ENCODE results near the gene OPCML.

- no peak for TF ChIP-seq RAD21 (CRISPR knock-in tag; IDR thresholded peaks at IDR 0.05)
- no peak for TF ChIP-seq FOXP1 (IDR thresholded peaks at IDR 0.05)
- no peak for TF ChIP-seq FOXP1 (CRISPR knock-in tag; IDR thresholded peaks at IDR 0.05)
- no peak for TF ChIP-seq AFF4 (CRISPR knock-in tag; IDR thresholded peaks at IDR 0.05)
- TF ChIP-seq MBD4 (IDR thresholded peaks at IDR 0.05; ENCODE audit: borderline replicate concordance, low read length) = no peak
- TF ChIP-seq MYC (CRISPR knock-in tag; IDR thresholded peaks at IDR 0.05; ENCODE audit: borderline replicate concordance) = no peak
- no peak for TF ChIP-seq GTF2F1 (IDR thresholded peaks at IDR 0.05; ENCODE audit: low read length)
- TF ChIP-seq, protein P1, sequence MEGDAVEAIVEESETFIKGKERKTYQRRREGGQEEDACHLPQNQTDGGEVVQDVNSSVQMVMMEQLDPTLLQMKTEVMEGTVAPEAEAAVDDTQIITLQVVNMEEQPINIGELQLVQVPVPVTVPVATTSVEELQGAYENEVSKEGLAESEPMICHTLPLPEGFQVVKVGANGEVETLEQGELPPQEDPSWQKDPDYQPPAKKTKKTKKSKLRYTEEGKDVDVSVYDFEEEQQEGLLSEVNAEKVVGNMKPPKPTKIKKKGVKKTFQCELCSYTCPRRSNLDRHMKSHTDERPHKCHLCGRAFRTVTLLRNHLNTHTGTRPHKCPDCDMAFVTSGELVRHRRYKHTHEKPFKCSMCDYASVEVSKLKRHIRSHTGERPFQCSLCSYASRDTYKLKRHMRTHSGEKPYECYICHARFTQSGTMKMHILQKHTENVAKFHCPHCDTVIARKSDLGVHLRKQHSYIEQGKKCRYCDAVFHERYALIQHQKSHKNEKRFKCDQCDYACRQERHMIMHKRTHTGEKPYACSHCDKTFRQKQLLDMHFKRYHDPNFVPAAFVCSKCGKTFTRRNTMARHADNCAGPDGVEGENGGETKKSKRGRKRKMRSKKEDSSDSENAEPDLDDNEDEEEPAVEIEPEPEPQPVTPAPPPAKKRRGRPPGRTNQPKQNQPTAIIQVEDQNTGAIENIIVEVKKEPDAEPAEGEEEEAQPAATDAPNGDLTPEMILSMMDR (CRISPR knock-in tag; IDR thresholded peaks at IDR 0.05) = no peak
- no peak for TF ChIP-seq CEBPB (IDR thresholded peaks at IDR 0.05; ENCODE audit: borderline replicate concordance, low read depth, low read length)
- TF ChIP-seq EP300 (IDR thresholded peaks at IDR 0.05; ENCODE audit: low read depth in 2 of 2, low read length in 2 of 2) = no peak
- no peak for TF ChIP-seq EP300 (CRISPR knock-in tag; IDR thresholded peaks at IDR 0.05; ENCODE audit: borderline replicate concordance)
- TF ChIP-seq MTF2 (CRISPR knock-in tag; IDR thresholded peaks at IDR 0.05; ENCODE audit: borderline replicate concordance) = no peak
- TF ChIP-seq GABPB1 (CRISPR knock-in tag; IDR thresholded peaks at IDR 0.05) = no peak
- no peak for TF ChIP-seq EED (CRISPR knock-in tag; IDR thresholded peaks at IDR 0.05)
- TF ChIP-seq HOXD1 (CRISPR knock-in tag; IDR thresholded peaks at IDR 0.05) = no peak
Measured at GRCh38 chr11:133337951-133338418, 194.3 kb downstream of the OPCML start.

All from HepG2 (cell line).